Body of pancreas (tissue), 4 donors: Measurements from ENCODE around the gene ACHE.
A peak's percentile ranks its signal among the peaks of the same experiment; 100 is the strongest.

Source experiments
- CTCF ChIP-seq, 7 experiments: fragments of 450-650 bp in 4 of 7; fragments of 200-600 bp in 3 of 7; sonication (generic) in 3 of 7; IDR thresholded peaks; one replicate each; pipeline ENCODE4 v1.5.1; 2016 to 2019; ENCODE audit warnings: antibody characterized with exemption in 7 of 7
- POLR2A ChIP-seq, 3 donors: fragments of 450-650 bp; IDR thresholded peaks; one replicate each; pipeline ENCODE4 v1.6.1; 2016; ENCODE audit warnings: antibody characterized with exemption in 3 of 3, mild to moderate bottlenecking in 2 of 3

DNA sequence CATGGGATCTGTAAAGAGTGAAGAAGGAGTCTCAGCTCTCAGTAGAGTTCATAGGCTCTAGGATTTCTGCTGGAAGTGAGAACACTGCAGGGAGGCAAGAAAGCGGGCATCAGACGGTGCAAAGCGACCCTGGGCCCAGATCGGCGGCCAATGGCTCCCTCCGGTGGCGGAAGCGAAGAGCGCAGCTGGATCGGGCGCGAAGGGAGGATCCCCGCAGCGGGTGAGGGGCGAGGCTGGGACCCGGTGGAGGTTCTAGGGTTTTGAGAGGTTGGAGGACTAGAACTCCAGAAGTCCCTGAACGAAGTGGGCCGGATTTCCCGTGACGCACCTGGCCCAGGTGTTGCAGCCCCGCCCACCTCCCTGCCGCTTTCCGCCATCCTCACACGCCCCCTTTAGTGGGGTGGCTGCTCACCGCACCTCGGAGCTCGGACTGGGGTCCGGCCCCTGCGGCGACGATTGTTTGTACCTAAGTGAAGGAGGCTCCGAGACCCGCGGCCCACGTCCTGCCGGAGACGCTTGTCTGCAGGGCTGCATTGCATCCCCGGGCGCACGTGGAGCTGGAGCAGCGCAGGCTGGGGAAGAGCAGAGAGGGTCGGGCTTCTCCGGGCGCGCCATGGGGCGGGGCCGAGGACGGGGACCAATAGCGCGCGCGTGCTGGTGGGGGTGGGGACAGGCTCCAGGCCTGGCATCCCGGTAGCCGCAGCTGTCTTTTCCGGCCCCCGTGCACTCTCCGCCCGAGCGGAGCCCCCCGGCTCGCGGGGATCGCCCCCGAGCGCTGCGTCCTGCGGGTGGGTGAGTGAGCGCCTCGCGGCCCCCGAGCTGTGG is 43.4 kb downstream of the ACHE start, which contains the start of gene SLC12A9:
- peak; percentile 84 to 97 (median 94) for TF ChIP-seq CTCF (IDR thresholded peaks at IDR 0.05)
- TF ChIP-seq POLR2A (IDR thresholded peaks at IDR 0.05): peak in 2 of 3 donors; percentile 50 to 54
